Measurements from ENCODE around the gene KLF8. TPM values are rescaled to one million over a fixed set of nuclear protein-coding genes. Genes with fewer than 3 reads are reported as not detected.

The KLF8 gene
- total RNA-seq, 1 experiment from 2014 or later: 0.57 TPM

- BruUV-seq (replicated peaks): no TSS peak
- Histone ChIP-seq H3K4me3 (ENCODE audit: low read depth, low read length) (no peak overlapping the region), H3K36me3 (ENCODE audit: control insufficient read depth, insufficient read depth, low read length) (no peaks in the 10 kb centered on the region), H3K9me3 (no peaks in the 10 kb centered on the region), H3K4me1 (no peaks in the 10 kb centered on the region), H3K27me3 (replicated peaks; ENCODE audit: control insufficient read depth, insufficient read depth, low read length) (no peaks in the 10 kb centered on the region)
- Mint-ChIP-seq H3K36me3 (ENCODE audit: insufficient read depth, unreplicated experiment) (no peaks in the 10 kb centered on the region), H3K4me1 (ENCODE audit: low read depth, unreplicated experiment) (no peaks in the 10 kb centered on the region), H3K4me3 (ENCODE audit: unreplicated experiment) (no peak overlapping the region), H3K9me3 (ENCODE audit: unreplicated experiment) (no peaks in the 10 kb centered on the region), H3K27me3 (ENCODE audit: insufficient read depth, unreplicated experiment) (no peaks in the 10 kb centered on the region), H3K27ac (ENCODE audit: unreplicated experiment) (no peak overlapping the region)
- no peak for TF ChIP-seq CTCF (IDR thresholded peaks at IDR 0.05; ENCODE audit: insufficient read depth in 1 of 2, low read depth in 1 of 2, low read length in 1 of 2, severe bottlenecking in 1 of 2, unreplicated experiment in 1 of 2)
- ChIA-PET CTCF (no interaction called here), POLR2A (no interaction called here)
- no peak for DNase-seq
- intact Hi-C loops (cut with micrococcal nuclease; ENCODE audit: unreplicated experiment): no loop called here
Observed at GRCh38 chrX:56222473-56223000, 9.6 kb upstream of the KLF8 start.

GRCh38 chrX:56226980-56227379 lies 5.2 kb upstream of the KLF8 start:
- no peaks in the 10 kb centered on the region for H3K4me1 ChIP-seq

DNA sequence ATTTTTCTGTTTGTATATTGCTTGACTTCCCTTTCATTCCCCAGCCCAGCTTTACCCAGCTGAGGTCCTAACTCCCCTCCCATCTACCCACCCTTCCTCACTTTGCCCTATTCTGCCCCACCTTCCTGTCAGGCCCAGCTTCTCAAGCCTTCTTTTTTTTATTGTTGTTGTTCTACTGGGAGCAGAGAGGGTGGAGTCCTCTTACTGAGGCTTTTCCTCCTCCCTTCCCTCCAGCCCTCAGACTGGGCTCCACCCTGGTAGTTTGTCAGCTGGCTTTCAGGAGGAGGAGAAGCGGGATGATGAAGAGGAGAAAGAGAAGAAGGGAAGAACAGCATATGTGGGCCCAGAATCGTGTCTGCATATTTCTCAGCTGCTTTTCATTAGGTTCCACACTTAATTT lies 3.2 kb upstream of the KLF8 start:
- no peaks in the 10 kb centered on the region for H3K9me3 Mint-ChIP-seq (ENCODE audit: unreplicated experiment)
- intact Hi-C loops (cut with micrococcal nuclease; ENCODE audit: unreplicated experiment): no loop called here
- TF ChIP-seq CTCF (IDR thresholded peaks at IDR 0.05; ENCODE audit: insufficient read depth in 1 of 2, low read depth in 1 of 2, low read length in 1 of 2, severe bottlenecking in 1 of 2, unreplicated experiment in 1 of 2): no peak

More at GRCh38 chrX:56226980-56227379, 5.2 kb upstream of the KLF8 start:
- H3K27me3 Mint-ChIP-seq (ENCODE audit: insufficient read depth, unreplicated experiment): no peaks in the 10 kb centered on the region
- ChIA-PET POLR2A (no interaction called here), CTCF (no interaction called here)
- no peaks in the 10 kb centered on the region for H3K9me3 Mint-ChIP-seq (ENCODE audit: unreplicated experiment)
- H3K9me3 ChIP-seq: no peaks in the 10 kb centered on the region
- H3K4me1 Mint-ChIP-seq (ENCODE audit: low read depth, unreplicated experiment): no peaks in the 10 kb centered on the region
- no peaks in the 10 kb centered on the region for H3K36me3 ChIP-seq (ENCODE audit: control insufficient read depth, insufficient read depth, low read length)
- no peak for TF ChIP-seq CTCF (IDR thresholded peaks at IDR 0.05; ENCODE audit: insufficient read depth in 1 of 2, low read depth in 1 of 2, low read length in 1 of 2, severe bottlenecking in 1 of 2, unreplicated experiment in 1 of 2)
- no peak overlapping the region for H3K27ac Mint-ChIP-seq (ENCODE audit: unreplicated experiment)
- no peak overlapping the region for H3K4me3 Mint-ChIP-seq (ENCODE audit: unreplicated experiment)
- H3K4me3 ChIP-seq (ENCODE audit: low read depth, low read length): no peak overlapping the region
- no peaks in the 10 kb centered on the region for H3K27me3 ChIP-seq (replicated peaks; ENCODE audit: control insufficient read depth, insufficient read depth, low read length)
- intact Hi-C loops (cut with micrococcal nuclease; ENCODE audit: unreplicated experiment): no loop called here
- no peaks in the 10 kb centered on the region for H3K36me3 Mint-ChIP-seq (ENCODE audit: insufficient read depth, unreplicated experiment)
- DNase-seq: no peak
- BruUV-seq (replicated peaks): no TSS peak

More for the DNA sequence above, 3.2 kb upstream of the KLF8 start:
- H3K4me3 Mint-ChIP-seq (ENCODE audit: unreplicated experiment): no peak overlapping the region
- Histone ChIP-seq H3K9me3 (no peaks in the 10 kb centered on the region), H3K27me3 (replicated peaks; ENCODE audit: control insufficient read depth, insufficient read depth, low read length) (no peaks in the 10 kb centered on the region), H3K36me3 (ENCODE audit: control insufficient read depth, insufficient read depth, low read length) (no peaks in the 10 kb centered on the region), H3K4me3 (ENCODE audit: low read depth, low read length) (no peak overlapping the region), H3K4me1 (no peaks in the 10 kb centered on the region)
- CTCF ChIA-PET: interaction anchor here (0.7 kb wide), 1 partner anchor 1092 kb away, joined by 3 read pairs; no protein-coding TSS in a partner anchor
- no TSS peak for BruUV-seq (replicated peaks)
- H3K36me3 Mint-ChIP-seq (ENCODE audit: insufficient read depth, unreplicated experiment): no peaks in the 10 kb centered on the region
- H3K4me1 Mint-ChIP-seq (ENCODE audit: low read depth, unreplicated experiment): no peaks in the 10 kb centered on the region
- DNase-seq: no peak
- POLR2A ChIA-PET: no interaction called here
- H3K27me3 Mint-ChIP-seq (ENCODE audit: insufficient read depth, unreplicated experiment): no peaks in the 10 kb centered on the region
- H3K27ac Mint-ChIP-seq (ENCODE audit: unreplicated experiment): no peak overlapping the region

Data from Caco-2 (cell line).